IMR-90 (cell line): Measurements from ENCODE around the gene SPEF2. TPM values are rescaled to one million over a fixed set of nuclear protein-coding genes. Genes with fewer than 3 reads are reported as not detected.

ENCODE experiments used
- ATAC-seq: fragments of 200-7000 bp; cut with Tn5 transposase; 2 replicates; pipeline ENCODE4 v1.9.1; 2020; ENCODE audit warnings: low read depth, mild to moderate bottlenecking, moderate library complexity
- BruUV-seq: library from RNA; stranded (reverse); fragments of 400-500 nt; replicated peaks from 2 replicates; lab custom pipeline; 2021; lab: Mats Ljungman, UMichigan
- CTCF ChIA-PET: fragments of 300-600 bp; formaldehyde crosslinking; extraction: SDS; loops from one replicate; lab custom pipeline; 2021; ENCODE audit warnings: antibody characterized with exemption; lab: Yijun Ruan, JAX
- POLR2A ChIA-PET: fragments of 300-600 bp; sonication (Branson Sonifier 250); formaldehyde crosslinking; loops from one replicate; lab custom pipeline; 2022; ENCODE audit warnings: antibody characterized with exemption; ENCODE audit not compliant: unreplicated experiment; lab: Charles Lee
- DNase-seq: peaks from one replicate; pipeline ENCODE4 v3.0.0; 2013
- H2AFZ ChIP-seq: replicated peaks from 2 replicates; pipeline ENCODE3; 2013; ENCODE audit warnings: low read length, mild to moderate bottlenecking; ENCODE audit not compliant: poor library complexity
- H2AK5ac ChIP-seq: 2 replicates; pipeline ENCODE4 v1.6.1; 2013; ENCODE audit warnings: low read depth, low read length, inconsistent platforms
- H2AK9ac ChIP-seq: replicated peaks from 2 replicates; pipeline ENCODE3; 2013; ENCODE audit warnings: mild to moderate bottlenecking, low read depth, low read length, moderate library complexity; ENCODE audit not compliant: poor library complexity
- H2BK120ac ChIP-seq: 2 replicates; pipeline ENCODE4 v1.6.1; 2013; ENCODE audit warnings: low read depth, low read length, inconsistent platforms
- H2BK15ac ChIP-seq: 3 replicates; pipeline ENCODE4 v1.6.1; 2013; ENCODE audit warnings: low read depth, low read length, inconsistent platforms
- H2BK20ac ChIP-seq: 2 replicates; pipeline ENCODE4 v1.6.1; 2013; ENCODE audit warnings: low read depth, mild to moderate bottlenecking, inconsistent platforms, low read length, moderate library complexity
- H2BK5ac ChIP-seq: 2 replicates; pipeline ENCODE4 v1.6.1; 2013; ENCODE audit warnings: mild to moderate bottlenecking, low read depth, low read length, inconsistent platforms; ENCODE audit not compliant: poor library complexity, severe bottlenecking
- H3K14ac ChIP-seq: replicated peaks from 2 replicates; pipeline ENCODE4 v1.6.1; 2013; ENCODE audit warnings: low read depth, low read length, inconsistent platforms
- H3K18ac ChIP-seq: 2 replicates; pipeline ENCODE4 v1.6.1; 2013; ENCODE audit warnings: low read depth, low read length, control low read depth
- H3K23ac ChIP-seq: 2 replicates; pipeline ENCODE4 v1.6.1; 2013; ENCODE audit warnings: low read depth, low read length, inconsistent platforms
- H3K27ac ChIP-seq: 2 replicates; pipeline ENCODE4 v1.5.1; 2013; ENCODE audit warnings: mild to moderate bottlenecking, control low read depth, low read length; ENCODE audit not compliant: insufficient read depth
- H3K27me3 ChIP-seq: 2 replicates; pipeline ENCODE4 v1.6.1; 2013; ENCODE audit warnings: low read length; ENCODE audit not compliant: control insufficient read depth, insufficient read depth
- H3K36me3 ChIP-seq: 2 replicates; pipeline ENCODE4 v1.6.1; 2013; ENCODE audit warnings: low read length, mixed read lengths; ENCODE audit not compliant: control insufficient read depth, insufficient read depth
- H3K4ac ChIP-seq: 2 replicates; pipeline ENCODE4 v1.6.1; 2013; ENCODE audit warnings: low read depth, low read length, inconsistent platforms
- H3K4me1 ChIP-seq: 2 replicates; pipeline ENCODE4 v1.6.1; 2013; ENCODE audit warnings: low read length, mixed read lengths; ENCODE audit not compliant: control insufficient read depth, insufficient read depth
- H3K4me2 ChIP-seq: 2 replicates; pipeline ENCODE4 v1.6.1; 2013; ENCODE audit warnings: low read depth, mild to moderate bottlenecking, control low read depth, low read length, moderate library complexity
- H3K4me3 ChIP-seq: 2 replicates; pipeline ENCODE4 v1.5.1; 2013; ENCODE audit warnings: low read depth, mild to moderate bottlenecking, control low read depth, low read length, moderate library complexity; ENCODE audit not compliant: insufficient read depth
- H3K56ac ChIP-seq: 2 replicates; pipeline ENCODE4 v1.6.1; 2013; ENCODE audit warnings: low read length, inconsistent platforms; ENCODE audit not compliant: insufficient read depth; ENCODE audit errors: extremely low read depth
- H3K79me1 ChIP-seq, 2 experiments: 2 replicates each; pipeline ENCODE4 v1.6.1; 2013; ENCODE audit warnings: low read length in 2 of 2, inconsistent platforms in 1 of 2, low read depth in 1 of 2
- H3K9ac ChIP-seq: 2 replicates; pipeline ENCODE4 v1.6.1; 2013; ENCODE audit warnings: low read depth, low read length, control low read depth
- H3K9me1 ChIP-seq: 2 replicates; pipeline ENCODE4 v1.6.1; 2013; ENCODE audit warnings: low read length, inconsistent platforms; ENCODE audit not compliant: insufficient read depth
- H3K9me3 ChIP-seq: 2 replicates; pipeline ENCODE4 v1.6.1; 2013; ENCODE audit warnings: low read length; ENCODE audit not compliant: control insufficient read depth, insufficient read depth
- H4K20me1 ChIP-seq: 2 replicates; pipeline ENCODE4 v1.6.1; 2013; ENCODE audit warnings: low read length, inconsistent platforms; ENCODE audit not compliant: insufficient read depth
- H4K5ac ChIP-seq: 2 replicates; pipeline ENCODE4 v1.6.1; 2013; ENCODE audit warnings: mild to moderate bottlenecking, low read depth, low read length, control low read depth
- H4K8ac ChIP-seq, 2 experiments: 2 replicates each; pipeline ENCODE4 v1.6.1; 2013; ENCODE audit warnings: low read depth in 2 of 2, low read length in 2 of 2, control low read depth in 1 of 2, inconsistent platforms in 1 of 2
- H4K91ac ChIP-seq: 2 replicates; pipeline ENCODE4 v1.6.1; 2013; ENCODE audit warnings: low read depth, low read length, inconsistent platforms; ENCODE audit not compliant: insufficient read depth
- CEBPB ChIP-seq: IDR thresholded peaks from 2 replicates; pipeline ENCODE4 v1.6.1; 2012; ENCODE audit warnings: low read depth, low read length, improper control_type of control experiment
- MAZ ChIP-seq: IDR thresholded peaks from 2 replicates; pipeline ENCODE4 v1.6.1; 2012; ENCODE audit warnings: low read depth, mild to moderate bottlenecking, low read length, improper control_type of control experiment, moderate library complexity, borderline replicate concordance
- MXI1 ChIP-seq: IDR thresholded peaks from 2 replicates; pipeline ENCODE4 v1.6.1; 2012; ENCODE audit warnings: low read depth, mild to moderate bottlenecking, low read length, moderate library complexity, borderline replicate concordance
- WGBS, 2 experiments: methylation state at CpG; one replicate each; pipeline versions ENCODE4 v1.1.5 to v1.1.7; 2013; ENCODE audit warnings: missing lambda C conversion rate in 2 of 2; ENCODE audit not compliant: insufficient read length in 1 of 2; ENCODE audit errors: extremely low coverage in 2 of 2; 5-methylcytosine and 5-hydroxymethylcytosine counted together
- dilution Hi-C: fragments of 300-500 bp; cut with HindIII; formaldehyde crosslinking; loops from one replicate; pipeline ENCODE4 v1.14.3; 2018; ENCODE audit warnings: low sequenced_read_pairs; ENCODE audit not compliant: unreplicated experiment
- in situ Hi-C: fragments of 300-500 bp; cut with MboI; formaldehyde crosslinking; loops from 3 replicates; pipeline ENCODE4 v1.14.3; 2019; ENCODE audit warnings: low sequenced_read_pairs, inconsistent platforms, mixed read lengths
- intact Hi-C: fragments of 100-400 bp; cut with micrococcal nuclease; formaldehyde crosslinking; loops from 2 replicates; pipeline ENCODE4 v1.10.0; 2022
- polyA plus RNA-seq, 3 experiments: library from polyadenylated mRNA; depleted of rRNA; stranded (reverse); fragments of >200 nt; gene quantifications; 2 replicates each; pipeline ENCODE4 v1.2.3, GENCODE V29; 2012; ENCODE audit warnings: low replicate concordance in 1 of 3
- total RNA-seq: library from RNA; depleted of rRNA; stranded (reverse); fragments of >200 nt; gene quantifications from 2 replicates; pipeline ENCODE4 v1.2.3, GENCODE V29; 2012
- TF ChIP-seq, protein P1 (sequence below): fragments of 150-350 bp; IDR thresholded peaks from 2 replicates; pipeline ENCODE4 v1.6.1; 2017; ENCODE audit warnings: mild to moderate bottlenecking, antibody characterized with exemption, low read length, low read depth

The SPEF2 gene
- total and polyA plus RNA-seq, 2 of the 4 experiments (the other 2 are of a cell fraction): 1.7 to 2.3 TPM

DNA sequence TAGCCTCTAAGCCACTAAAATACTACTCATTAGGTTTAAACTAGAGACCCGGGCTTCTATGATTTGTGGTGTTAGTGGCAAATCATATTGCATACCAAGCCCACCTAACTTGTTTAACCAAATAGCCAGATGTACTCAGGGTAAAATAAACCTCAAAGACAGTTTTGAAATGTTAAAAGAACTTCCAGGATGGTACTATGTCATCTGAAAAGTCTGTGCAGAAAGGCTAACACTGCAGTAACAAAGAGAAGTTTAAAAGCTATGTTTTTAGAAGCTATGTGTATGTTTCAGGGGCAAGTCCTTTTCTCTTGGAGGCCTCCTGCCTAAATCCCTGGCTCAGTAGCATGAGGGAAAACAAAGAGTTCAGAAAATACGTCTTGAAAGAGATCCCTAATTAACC is 154.2 kb downstream of the SPEF2 start (continued):
- TF ChIP-seq CEBPB (no peak), MAZ (no peak)

DNA sequence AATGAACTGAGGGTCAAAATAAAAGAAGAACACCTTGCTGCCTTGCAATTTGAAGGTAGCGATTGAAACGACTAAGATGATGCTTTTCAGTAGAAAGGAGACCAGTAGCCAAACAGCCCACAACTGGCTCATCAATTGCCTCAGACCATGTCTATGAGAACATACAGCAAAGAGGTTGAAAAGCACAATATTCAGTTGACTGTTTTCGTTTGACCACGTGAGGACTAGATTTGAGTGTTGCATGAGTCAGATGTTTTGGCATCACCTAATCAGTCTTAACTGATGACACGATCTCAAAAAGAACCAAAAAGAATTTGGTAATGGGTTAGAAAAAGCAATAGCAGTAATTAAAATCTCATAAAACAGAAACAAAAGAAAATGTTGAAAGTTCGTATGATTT is 156.3 kb downstream of the SPEF2 start:
- peak overlapping the region; percentile 46 for H2BK120ac ChIP-seq
- H4K20me1 ChIP-seq: no peaks in the 10 kb centered on the region
- H2BK5ac ChIP-seq: peak overlapping the region; percentile 53
- H2BK20ac ChIP-seq: peak overlapping the region; percentile 47
- H3K9ac ChIP-seq: no peak overlapping the region
- peak overlapping the region; percentile 5 for H4K91ac ChIP-seq
- 0 out of 2 replicates have a peak overlapping the region, but pooled peaks have one; percentile 4 for H3K27ac ChIP-seq
- no peaks in the 10 kb centered on the region for H3K79me1 ChIP-seq
- DNase-seq: peak; percentile 64
- H3K56ac ChIP-seq: no peak overlapping the region
- peak overlapping the region in 1 of 2 experiments; percentile 38; a peak in 2 of 4 replicates for H4K8ac ChIP-seq
- WGBS, 2 experiments: 100% methylated on average over 2 of the region's 6 CpGs; no CpG with 5 or more reads in 1 of the 2 experiments
- H3K9me3 ChIP-seq: no peaks in the 10 kb centered on the region
- no peak overlapping the region for H3K4me3 ChIP-seq
- H3K9me1 ChIP-seq: peaks cover 9% of the 10 kb centered on the region
- peak overlapping the region; percentile 5; the same call in 1 of the 2 replicates for H2AK5ac ChIP-seq
- intact Hi-C loops: loop anchor here (5.0 kb wide), 2 partner anchors 117 to 157 kb away; partner anchors contain the start of gene SPEF2
- no peak overlapping the region for H2AFZ ChIP-seq
- H3K4ac ChIP-seq: peak overlapping the region; percentile 7
- no peak overlapping the region for H2AK9ac ChIP-seq
- H3K18ac ChIP-seq: peak overlapping the region; percentile 77; the same call in 1 of the 2 replicates
- H3K23ac ChIP-seq: no peak overlapping the region
- H3K27me3 ChIP-seq: no peaks in the 10 kb centered on the region
- H3K4me2 ChIP-seq: no peak overlapping the region
- TF ChIP-seq, protein P1, sequence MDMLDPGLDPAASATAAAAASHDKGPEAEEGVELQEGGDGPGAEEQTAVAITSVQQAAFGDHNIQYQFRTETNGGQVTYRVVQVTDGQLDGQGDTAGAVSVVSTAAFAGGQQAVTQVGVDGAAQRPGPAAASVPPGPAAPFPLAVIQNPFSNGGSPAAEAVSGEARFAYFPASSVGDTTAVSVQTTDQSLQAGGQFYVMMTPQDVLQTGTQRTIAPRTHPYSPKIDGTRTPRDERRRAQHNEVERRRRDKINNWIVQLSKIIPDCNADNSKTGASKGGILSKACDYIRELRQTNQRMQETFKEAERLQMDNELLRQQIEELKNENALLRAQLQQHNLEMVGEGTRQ: peak; percentile 69
- TF ChIP-seq MXI1: no peak
- ChIA-PET POLR2A (no interaction called here), CTCF (no interaction called here)
- in situ Hi-C loops: no loop called here
- peak overlapping the region; percentile 48; the same call in 2 of the 3 replicates for H2BK15ac ChIP-seq
- H4K5ac ChIP-seq: peak overlapping the region; percentile 89; the same call in 1 of the 2 replicates
- BruUV-seq: no TSS peak
- H3K4me1 ChIP-seq: peaks cover 21% of the 10 kb centered on the region
- H3K36me3 ChIP-seq: no peaks in the 10 kb centered on the region
- dilution Hi-C loops: no loop called here
- no peak for ATAC-seq
- peak overlapping the region; percentile 1; the same call in 1 of the 2 replicates for H3K14ac ChIP-seq
